SK-N-DZ (cell line): ENCODE results near the gene GNG2.
"Not testable (repeated sequence)": the region's sequence is repeated elsewhere in the genome, so short reads cannot be mapped to it uniquely, and the experiment has no call there.

Experiments
- DNase-seq: peaks from one replicate; pipeline ENCODE4 v3.0.0-alpha.2; 2015; ENCODE audit warnings: low spot score

The GNG2 gene

DNA sequence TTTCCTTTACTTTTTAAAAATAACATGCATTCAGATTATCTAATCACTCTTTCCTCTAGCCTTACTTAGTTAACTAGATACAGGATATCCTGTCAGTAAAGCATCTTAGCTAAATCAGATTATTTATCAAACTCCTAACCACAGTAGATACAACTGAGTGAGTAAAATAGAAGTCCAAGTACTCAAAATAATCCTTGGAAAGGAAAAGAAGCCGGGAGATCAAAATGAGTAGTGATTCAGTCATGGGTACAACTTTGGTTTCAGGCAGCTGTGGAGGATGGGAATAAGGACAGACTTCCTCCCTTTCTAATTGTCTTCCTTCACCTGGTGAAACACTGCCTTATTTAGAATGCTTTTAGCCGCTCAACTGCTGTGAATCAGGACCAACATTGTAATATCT is 29.4 kb downstream of the GNG2 start:
- DNase-seq = no peak

DNA sequence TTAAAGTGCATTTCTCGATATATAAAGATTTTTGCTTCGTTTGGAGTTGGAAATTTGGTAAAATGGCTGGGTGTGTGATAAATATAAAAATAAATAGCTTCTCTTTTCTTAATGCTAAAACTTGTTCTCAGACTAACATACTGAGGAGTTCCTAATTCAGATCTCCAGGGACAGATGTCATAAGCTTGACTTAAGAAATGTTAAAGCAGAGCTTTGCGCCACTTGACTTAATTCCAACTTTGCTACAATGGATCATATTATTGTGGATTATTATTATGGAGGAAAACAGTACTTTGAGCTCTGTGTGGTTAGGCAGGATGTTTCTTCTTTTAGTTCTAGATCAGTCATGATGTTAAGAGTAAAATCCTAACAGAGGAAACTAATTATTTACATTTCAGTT is 33.8 kb downstream of the GNG2 start:
- DNase-seq = no peak

DNA sequence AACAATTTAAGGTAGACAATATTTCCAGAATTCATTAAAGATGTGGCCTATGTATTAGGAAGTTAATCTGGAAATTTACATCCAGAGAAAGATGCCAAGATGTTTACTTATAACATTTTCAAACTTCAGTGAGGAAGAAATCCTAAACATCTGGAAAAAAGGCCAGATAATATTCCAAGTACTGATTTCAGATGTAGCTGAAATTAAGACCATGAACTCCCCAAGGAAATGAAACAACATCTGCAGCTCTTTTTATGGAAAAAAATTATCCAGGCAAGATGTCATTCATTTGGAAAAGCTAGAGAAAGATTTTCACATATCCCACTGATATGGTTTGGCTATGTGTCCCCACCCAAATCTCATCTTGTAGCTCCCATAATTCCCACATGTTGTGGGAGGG is 35.0 kb downstream of the GNG2 start:
- DNase-seq = no peak

DNA sequence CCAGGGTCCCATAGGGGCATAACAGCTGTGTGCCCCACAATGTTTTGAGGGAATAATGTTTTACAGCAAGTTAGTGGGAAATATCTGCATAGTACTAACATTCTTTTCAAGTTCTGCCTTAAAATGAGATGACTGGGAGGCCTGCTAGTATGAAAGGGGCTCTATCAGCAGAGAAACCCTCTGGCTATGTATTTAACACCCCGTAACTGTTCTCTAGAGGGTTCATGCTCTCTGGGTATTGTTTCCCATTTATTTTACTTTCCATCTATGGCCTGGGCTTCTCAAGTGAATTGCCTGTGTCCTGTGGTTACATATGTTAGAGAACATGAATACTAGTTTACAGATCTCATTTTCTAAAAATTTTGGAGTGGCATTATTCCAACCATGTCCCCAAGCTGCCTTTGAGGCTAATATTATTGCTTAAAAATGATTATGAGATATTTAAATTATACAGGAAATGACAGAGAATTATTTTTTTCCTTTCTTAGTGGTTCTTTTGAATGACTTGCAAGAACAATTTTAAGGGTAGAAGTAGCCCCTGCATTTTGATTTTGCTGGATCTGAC is 37.5 kb downstream of the GNG2 start:
- DNase-seq = no peak

DNA sequence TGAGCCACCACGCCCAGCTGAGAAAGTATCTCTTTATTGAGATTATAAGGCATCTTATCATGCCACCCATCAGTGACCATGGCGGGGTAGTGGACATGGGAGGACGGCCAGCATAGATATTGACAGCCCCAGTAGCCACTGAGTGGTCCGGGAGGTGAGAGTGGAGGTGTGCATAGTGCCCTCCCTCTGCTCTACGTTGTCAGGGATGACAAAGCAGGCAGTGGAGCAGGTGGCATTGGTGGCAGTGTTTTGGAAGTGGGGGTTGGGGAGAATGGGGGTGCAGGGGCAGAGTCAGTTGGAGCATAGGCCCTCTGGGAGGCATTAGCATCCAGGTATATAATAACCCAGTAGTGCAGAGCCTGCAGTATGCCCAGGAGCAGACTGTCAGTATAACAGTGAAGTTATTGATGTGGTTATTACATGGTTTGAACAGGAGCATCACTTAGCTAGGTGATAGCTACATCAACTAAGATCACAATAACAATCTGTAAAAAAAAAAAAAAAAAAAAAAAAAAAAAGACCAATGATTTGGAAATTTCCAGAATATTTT is 41.1 kb downstream of the GNG2 start:
- no peak for DNase-seq

DNA sequence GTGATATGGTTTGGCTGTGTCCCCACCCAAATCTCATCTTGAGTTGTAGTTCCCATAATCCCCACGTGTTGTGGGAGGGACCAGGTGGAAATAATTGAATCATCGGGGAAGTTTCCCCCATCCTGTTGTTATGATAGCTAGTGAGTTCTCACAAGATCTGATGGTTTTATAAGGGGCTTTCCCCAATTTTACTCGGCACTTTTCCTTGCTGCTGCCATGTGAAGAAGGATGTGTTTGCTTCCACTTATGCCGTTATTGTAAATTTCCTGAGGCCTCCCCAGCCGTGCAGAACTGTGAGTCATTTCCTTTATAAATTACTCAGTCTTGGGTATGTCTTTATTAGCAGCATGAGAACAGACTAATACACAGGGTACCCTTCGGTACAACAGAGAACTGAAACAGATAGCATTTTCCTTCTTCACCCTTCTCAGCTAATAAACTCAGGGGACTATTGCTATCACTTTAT is 45.3 kb downstream of the GNG2 start:
- not testable (repeated sequence) for DNase-seq

DNA sequence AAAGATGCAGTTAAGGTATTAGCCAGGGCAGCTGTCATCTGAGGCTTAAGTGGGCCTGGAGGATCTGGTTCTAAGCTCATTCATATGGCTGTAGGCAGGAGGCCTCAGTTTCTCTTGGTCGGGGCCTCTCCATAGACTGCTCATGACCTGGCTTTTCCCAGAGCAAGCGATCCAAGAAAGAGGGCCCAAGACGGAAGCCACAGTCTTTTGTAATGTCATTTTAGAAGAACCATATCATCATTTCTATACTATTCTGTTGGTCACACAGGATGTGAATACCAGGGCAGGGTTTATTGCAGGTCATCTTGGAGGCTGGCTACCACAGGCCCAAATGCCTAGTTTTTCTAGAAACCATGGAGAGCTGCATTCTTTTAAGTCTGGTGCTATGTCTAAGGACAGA is 47.7 kb downstream of the GNG2 start:
- DNase-seq = no peak

DNA sequence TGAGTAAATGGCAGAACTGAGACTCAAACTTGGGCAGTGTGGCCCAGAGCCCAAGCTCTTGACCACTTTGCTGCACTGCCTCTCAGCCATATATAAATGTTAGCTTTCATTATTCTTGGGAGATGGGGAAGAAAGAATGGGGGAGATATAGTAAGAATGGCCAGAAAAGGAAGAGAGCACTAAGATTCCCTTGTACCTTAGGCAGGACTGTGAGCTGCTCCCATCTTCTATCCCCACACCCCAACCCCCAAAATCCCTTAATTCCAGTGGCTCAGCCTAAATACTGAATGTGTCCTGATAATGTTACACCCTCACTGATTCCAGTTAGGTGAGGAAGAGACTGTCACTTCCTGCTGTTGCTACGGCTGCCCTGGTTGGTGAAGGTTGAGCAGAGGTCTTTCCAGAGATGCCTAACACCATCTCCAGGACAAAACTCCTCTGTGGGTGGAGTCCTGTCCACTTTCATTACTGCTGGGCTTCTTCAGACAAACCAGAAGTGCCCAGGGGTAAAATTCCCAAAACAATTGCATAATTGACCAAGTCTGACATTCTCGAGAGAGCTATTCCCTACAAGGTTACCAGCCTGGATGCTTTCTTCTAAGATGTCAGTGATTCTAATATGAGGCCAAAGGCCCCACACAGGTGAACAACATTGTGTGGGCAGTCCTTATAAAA is 51.8 kb downstream of the GNG2 start:
- DNase-seq = peak; percentile 41

DNA sequence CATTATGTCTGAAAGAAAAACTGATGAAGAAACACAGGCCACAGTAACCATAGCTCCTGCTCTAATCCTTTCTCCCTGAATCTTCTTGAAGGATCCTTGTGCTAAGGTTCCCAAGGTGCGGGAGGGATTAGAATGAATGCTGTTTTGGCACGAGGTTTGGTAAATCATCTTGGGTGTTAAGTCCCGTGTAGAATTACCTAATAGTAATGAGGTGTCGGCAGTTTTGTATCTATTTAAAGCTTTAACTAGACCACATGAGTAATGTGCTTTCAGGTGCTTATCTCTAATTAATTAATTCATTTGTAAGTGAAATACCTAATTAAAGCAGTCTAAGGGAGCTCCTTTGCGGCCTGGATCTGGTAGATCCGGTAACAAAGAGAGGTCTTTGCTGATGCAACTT is 53.9 kb downstream of the GNG2 start:
- DNase-seq = no peak

DNA sequence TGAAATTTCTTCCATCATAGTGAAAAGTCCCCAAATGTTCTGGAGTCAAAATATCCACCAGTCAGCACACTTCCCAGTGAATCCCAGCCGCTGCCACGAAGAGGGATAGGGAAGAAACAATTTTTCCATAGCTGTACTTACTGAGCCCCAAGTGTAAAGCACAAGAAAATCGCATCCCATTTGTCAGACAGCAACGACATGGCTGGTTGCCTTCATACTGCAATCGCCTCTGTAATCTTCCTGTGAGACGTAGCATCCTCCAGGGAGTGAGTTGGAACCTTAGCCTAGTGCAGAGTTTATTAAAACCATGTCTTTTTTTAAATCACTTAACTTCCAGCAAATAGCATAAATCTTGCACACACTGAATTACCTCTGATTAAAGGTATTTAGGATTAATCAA is 56.8 kb downstream of the GNG2 start:
- no peak for DNase-seq

DNA sequence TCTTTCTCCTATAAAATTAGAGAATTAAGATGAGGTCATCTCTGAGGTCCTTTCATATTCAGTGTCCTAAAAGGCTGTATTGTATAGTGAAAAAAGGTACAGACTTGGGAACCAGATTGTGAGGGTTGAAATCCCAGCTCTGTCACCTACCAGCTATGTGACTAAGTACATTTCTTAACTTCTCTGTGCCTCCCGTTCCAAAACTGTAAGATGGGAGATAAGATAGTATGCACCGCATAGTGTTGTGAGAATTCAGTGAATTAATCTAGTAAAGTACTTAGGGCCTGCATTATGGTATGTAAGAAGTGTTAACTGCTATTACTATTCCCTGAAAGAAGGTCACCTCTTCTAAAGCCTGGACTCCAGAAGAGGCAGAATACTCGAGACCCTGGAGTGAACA is 60.6 kb downstream of the GNG2 start:
- DNase-seq = no peak

DNA sequence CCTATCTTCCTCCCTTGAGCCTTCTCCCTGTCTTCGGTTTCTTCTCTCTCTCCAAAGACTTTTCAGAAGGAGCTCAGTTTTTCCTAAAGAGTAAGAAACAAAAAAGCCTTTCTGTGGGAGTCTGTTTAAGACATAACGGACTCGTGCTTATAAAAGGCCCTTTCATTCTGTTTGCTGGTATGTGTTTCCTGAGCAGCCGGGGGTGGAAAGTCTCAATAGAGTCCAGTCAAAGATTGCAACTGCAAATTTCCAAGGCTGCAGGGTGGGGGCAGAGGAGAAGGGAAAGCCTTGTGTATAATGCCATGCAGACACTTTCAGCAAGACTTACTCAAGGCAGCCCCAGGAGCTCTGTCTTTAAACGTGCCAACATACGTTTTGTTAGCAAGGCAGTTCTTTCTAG is 62.2 kb downstream of the GNG2 start:
- DNase-seq = no peak

DNA sequence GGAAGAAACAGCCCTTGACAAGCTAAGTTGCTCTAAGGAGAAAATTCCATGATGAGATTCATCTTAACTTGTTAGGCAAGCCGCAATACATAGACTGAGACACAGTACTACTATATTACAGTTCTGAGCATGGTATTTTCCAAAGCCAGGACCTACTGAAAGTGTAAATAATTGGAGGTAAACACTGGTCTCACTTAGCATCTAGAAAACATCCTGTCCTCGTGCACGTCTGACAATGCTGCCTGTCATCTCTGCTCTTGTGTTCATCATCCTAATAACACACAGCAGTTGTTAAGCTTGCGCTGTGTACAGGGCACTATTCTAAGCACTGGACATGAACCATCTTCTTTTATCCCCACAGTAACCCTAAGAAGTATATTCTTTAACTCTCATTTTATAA is 64.2 kb downstream of the GNG2 start:
- DNase-seq = no peak

DNA sequence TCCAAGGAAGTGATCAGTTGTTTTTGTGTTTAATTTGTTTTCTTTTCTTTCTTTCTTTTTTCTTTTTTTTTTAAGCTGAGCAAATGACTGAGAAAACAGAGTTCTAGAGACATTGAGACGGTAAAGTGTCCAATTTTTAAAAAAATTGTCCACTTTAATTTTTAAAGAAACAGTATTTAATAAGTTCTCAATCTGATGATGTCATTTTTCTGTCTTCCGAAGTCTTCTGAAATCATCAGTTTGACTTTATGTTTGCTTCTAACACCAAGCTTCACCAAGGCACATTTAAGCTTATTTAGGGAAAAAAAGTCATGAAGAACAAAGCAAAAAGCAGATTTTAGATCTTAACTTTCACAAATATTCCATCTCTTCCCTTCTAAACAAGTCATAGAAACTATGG is 65.6 kb downstream of the GNG2 start:
- no peak for DNase-seq

DNA sequence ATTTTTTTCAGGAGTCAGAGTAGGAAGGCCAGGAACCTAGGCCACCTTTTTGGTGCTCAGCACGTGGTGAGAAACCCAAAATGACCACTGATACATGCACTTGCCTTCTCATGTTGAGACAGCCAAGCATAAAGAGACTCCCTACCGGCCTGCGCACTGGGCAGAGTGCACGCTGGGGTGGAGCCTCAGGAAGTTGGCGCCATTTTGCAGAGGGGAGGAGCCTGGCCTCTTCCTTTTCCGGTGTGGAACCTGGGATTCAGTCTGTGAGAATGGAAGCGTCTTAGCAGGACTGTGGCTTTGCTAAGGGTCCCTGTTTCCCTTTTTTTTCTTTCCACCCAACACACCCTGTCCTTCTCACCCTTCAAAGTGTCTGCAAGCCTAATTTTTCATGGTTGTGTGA is 66.0 kb downstream of the GNG2 start:
- peak; percentile 5 for DNase-seq

DNA sequence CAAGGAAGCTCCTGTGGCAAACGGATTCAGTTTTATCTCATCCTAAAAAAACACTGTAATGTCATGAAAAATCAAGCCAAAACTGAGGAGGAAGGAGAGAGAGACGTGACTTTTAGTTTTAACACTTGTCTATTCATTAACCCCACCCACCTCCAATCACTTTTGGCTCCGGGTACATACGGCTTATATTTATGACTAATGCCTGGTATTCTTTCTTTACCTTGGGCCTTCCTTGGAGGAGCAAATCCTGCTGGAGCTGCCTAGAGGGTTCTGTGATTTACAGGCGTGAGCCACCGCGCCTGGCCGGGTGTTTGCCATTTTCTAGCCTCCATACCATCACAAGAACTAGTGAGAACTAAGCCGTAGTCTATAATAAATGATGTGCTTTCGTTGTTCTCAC is 68.2 kb downstream of the GNG2 start:
- DNase-seq = no peak

DNA sequence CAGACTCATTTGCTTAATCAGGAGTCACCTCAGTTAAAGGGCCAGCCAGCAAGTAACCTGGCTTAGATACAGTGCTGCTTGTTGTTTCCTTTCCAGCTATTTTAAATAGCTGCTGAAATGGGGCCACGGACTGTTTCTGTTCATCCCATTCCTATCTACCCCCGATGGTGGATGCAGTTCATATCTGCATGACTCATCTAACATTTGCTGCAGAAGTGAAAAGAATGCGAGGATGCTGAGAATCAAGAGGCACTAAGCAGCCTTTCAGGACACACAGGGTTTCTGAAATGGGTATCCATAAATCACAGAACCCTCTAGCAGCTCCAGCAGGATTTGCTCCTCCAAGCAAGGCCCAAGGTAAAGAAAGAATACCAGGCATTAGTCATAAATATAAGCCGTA is 68.8 kb downstream of the GNG2 start:
- DNase-seq = no peak

DNA sequence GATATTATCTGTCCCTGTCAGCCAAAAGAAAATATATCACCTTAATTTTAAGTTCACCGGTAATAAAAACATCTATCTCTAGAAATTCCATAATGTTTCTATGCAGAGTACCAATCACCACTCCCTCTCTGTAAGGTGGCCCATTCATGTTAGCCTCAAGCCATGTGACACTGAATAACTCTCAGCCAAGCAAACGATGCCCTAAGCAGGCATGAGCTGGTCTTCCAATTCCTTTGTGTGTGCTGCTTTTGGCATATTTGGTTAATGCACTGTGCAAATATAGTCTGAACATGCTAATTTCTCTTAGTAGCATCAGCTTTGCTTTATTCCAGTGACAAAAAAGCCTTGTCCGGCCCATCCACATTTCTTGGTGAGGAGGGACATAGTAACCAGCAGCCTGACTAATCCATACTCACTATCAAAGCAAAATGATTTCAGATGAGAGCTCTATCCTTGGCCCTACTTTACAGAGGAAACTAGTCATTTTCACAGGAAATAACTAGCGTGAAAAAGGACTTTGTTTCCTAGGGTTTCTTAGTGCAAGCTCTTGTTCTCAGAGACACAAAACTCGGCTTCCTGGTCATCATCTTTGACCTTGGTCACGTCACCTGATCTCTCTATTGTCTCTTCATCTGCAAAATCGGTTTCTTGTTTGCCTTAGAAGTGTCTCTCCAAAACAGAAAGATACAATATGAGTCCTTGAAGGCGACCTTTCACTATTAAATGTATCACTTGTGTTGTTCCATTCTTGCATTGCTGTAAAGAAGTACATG is 69.7 kb downstream of the GNG2 start:
- no peak for DNase-seq

DNA sequence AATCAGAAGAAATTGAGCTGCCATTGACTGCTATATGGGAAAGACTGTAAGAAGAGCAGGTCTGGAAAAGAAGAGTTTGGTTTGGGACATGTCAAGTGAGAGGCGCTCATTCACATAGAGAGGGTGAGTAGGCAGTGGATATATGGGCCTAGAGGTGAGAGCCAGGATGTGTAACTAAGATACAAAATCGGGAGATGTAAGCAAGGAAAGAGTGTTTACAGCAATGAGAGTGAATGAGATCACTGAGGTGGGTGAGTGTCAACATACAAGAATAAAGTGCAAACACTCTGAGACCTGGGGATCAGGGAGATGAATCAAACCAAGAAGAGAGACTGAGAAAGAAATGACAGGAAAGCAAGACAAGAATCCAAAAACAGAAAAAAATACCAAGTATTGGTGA is 70.9 kb downstream of the GNG2 start:
- no peak for DNase-seq

DNA sequence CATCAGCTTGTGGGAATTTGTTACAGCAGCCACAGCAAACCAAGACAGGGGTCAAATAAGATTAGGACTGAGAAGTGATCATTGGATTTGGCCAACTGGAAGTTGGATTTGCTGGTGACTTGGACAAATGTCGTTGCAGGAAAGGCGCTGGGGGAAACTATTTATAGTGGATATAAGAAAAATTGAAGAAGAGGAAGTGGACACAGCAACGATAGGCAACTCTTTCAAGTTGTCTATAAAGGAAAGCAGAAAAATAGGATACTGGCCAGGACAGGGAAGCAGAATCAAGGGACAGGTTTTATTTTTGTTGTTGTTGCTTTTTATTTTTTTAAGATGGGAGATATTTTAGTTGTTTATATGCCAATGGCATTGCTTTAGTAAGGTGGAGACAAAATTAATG is 72.8 kb downstream of the GNG2 start:
- DNase-seq = no peak

DNA sequence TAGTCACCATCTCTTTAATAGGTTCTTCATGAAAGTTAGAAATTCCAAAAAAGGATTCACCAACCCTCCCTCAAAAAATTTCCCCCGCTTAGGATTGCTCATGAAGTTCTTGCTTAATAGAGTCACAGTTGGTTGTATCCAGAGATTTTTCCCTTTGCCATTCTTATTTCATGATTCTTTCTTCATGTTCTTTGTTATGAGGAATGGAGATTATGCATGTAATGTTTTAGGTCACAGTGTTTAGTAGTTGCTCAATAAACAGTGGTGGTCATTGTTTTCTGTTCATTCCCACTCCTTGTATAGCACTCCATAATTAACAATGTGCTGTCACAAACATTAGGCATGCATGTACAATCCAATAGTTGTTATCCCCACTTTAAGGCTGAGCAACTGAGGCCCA is 77.7 kb downstream of the GNG2 start:
- DNase-seq = no peak

DNA sequence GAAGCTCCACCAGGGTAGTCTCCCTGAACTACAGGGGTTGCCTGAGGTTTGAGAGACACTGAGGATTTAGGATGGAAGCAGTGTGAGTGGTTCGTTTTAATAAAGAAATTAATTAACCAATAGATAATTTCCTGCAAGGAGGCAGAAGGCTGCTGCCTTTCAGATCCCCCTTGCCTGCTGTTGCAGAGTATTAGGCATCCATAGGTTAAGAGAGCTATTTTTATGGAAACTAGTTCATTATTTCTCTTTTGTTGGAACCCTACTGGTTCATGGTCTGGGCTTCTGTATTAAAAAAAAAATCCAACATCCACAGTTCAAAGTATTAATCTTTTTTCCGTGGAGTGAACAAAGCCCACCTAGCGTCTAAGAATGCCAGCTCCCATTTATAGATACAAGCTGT is 78.4 kb downstream of the GNG2 start:
- no peak for DNase-seq

DNA sequence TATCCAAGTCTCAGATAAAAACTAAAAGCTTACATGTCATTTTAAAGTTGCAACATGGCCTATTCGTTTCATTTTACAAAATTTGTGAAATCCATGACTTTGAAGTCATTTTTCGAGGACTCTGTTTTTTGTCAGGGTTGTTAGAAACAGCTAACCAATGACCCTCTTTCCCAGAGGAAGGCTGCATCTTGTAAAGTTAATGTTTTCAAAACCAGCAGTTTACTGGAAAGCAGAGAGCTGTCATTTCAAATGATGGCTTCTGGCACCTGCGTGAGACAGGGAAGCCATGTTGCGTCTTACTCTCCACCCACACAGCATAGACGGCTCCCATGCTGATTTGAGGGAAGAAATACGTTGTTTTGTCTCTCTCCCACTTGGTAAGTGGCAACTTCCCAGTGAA is 78.8 kb downstream of the GNG2 start:
- no peak for DNase-seq
